ENCODE measurements around the gene MAD1L1. TPM values are rescaled to one million over a fixed set of nuclear protein-coding genes. Genes with fewer than 3 reads are reported as not detected.
"Not testable (repeated sequence)": the region's sequence is repeated elsewhere in the genome, so short reads cannot be mapped to it uniquely, and the experiment has no call there.

MAD1L1 gene
- total RNA-seq, 4 donors from 2014 or later: 18.4 to 39.1 (median 25.7) TPM

- TF ChIP-seq, protein P1, sequence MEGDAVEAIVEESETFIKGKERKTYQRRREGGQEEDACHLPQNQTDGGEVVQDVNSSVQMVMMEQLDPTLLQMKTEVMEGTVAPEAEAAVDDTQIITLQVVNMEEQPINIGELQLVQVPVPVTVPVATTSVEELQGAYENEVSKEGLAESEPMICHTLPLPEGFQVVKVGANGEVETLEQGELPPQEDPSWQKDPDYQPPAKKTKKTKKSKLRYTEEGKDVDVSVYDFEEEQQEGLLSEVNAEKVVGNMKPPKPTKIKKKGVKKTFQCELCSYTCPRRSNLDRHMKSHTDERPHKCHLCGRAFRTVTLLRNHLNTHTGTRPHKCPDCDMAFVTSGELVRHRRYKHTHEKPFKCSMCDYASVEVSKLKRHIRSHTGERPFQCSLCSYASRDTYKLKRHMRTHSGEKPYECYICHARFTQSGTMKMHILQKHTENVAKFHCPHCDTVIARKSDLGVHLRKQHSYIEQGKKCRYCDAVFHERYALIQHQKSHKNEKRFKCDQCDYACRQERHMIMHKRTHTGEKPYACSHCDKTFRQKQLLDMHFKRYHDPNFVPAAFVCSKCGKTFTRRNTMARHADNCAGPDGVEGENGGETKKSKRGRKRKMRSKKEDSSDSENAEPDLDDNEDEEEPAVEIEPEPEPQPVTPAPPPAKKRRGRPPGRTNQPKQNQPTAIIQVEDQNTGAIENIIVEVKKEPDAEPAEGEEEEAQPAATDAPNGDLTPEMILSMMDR (IDR thresholded peaks at IDR 0.05): no peak
- no peak for DNase-seq (ENCODE audit: low spot score)
- ATAC-seq (ENCODE audit: low FRiP score): no peak
These were observed 301.3 kb downstream of the MAD1L1 start for GRCh38 chr7:1931256-1931950.

GRCh38 chr7:1930381-1931065 is 302.2 kb downstream of the MAD1L1 start:
- DNase-seq (ENCODE audit: low spot score) (no peak), ATAC-seq (ENCODE audit: low FRiP score) (no peak)
- TF ChIP-seq, protein P1 (IDR thresholded peaks at IDR 0.05): no peak

- not testable (repeated sequence) for DNase-seq (ENCODE audit: low spot score); ATAC-seq (ENCODE audit: low FRiP score)
These were observed 303.3 kb downstream of the MAD1L1 start for GRCh38 chr7:1929349-1929925.

- ATAC-seq (ENCODE audit: low FRiP score) (no peak), DNase-seq (ENCODE audit: low spot score) (no peak)
- TF ChIP-seq, protein P1 (IDR thresholded peaks at IDR 0.05): no peak
These were observed 303.9 kb downstream of the MAD1L1 start for GRCh38 chr7:1928645-1929348.

- ATAC-seq (ENCODE audit: low FRiP score): no peak
These were observed 304.7 kb downstream of the MAD1L1 start for GRCh38 chr7:1927937-1928644.

GRCh38 chr7:1926908-1927306 is 305.8 kb downstream of the MAD1L1 start:
- TF ChIP-seq, protein P1 (IDR thresholded peaks at IDR 0.05): no peak
- ATAC-seq (ENCODE audit: low FRiP score): no peak
- no peak for DNase-seq (ENCODE audit: low spot score)

More at GRCh38 chr7:1927937-1928644, 304.7 kb downstream of the MAD1L1 start:
- no peak for DNase-seq (ENCODE audit: low spot score)
- TF ChIP-seq, protein P1 (IDR thresholded peaks at IDR 0.05): no peak
